ENCODE measurements around the gene KCNQ1. TPM values are rescaled to one million over a fixed set of nuclear protein-coding genes. Genes with fewer than 3 reads are reported as not detected.
A peak's percentile ranks its signal among the peaks of the same experiment; 100 is the strongest.

Gene KCNQ1
- total and polyA plus RNA-seq, 4 donors = 15.4 to 41.7 (median 26.2) TPM

DNA sequence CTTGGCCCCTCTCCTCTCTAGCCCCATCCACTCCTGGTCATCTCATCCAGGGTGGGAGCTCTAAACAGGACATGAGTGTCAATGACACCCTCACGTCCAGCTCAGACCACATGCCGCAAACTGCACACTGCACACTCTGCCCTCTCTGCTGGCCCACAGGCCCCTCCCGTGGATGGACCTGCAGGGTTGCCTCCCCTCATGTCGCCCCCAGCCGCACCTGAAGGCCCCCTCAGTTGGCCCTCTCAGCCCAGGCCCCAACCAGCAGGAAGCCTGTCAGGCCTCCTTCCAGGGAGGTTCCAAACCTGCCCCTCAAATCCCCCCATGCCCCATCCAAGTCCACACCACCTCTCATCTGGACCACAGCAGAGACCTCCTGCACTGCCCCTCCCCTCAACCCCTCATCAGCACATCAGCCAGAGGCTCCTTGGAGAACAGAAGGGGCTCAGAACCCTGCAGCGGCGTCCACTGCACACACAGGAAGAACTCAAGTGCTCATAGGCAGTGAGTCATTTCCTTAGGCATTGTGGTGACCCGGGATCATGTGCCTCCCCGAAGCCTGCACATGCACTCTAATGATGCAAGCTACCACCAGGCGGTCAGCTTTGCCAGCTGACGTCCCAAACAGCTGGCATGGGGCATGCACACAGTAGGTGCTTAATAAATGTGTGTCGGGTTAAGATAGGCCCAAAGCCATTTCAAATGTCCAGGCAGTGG is 453.7 kb downstream of the KCNQ1 start:
- no peak overlapping the region for H3K4me3 ChIP-seq
- peak overlapping the region in 1 of 2 donors; percentile 91 for H3K27ac ChIP-seq (ENCODE audit: low read depth in 1 of 2, low read length in 1 of 2)
- no peak overlapping the region for H3K9ac ChIP-seq (ENCODE audit: insufficient read depth in 1 of 2, low read length in 2 of 2)
- DNase-seq (peak in 2 of 3 donors; percentile 37 to 57), ATAC-seq (ENCODE audit: insufficient read depth, low FRiP score) (peak; percentile 56)
- H3K36me3 ChIP-seq (ENCODE audit: control insufficient read depth in 4 of 4, insufficient read depth in 4 of 4, low read length in 4 of 4) = no peaks in the 10 kb centered on the region
- H3K9me3 ChIP-seq (ENCODE audit: control insufficient read depth in 4 of 4, insufficient read depth in 3 of 4, low read length in 3 of 4) = no peaks in the 10 kb centered on the region
- TF ChIP-seq CTCF (IDR thresholded peaks at IDR 0.05; ENCODE audit: control extremely low read depth, extremely low read depth) = no peak
- 33 to 43% methylated on average over 12 of the region's 12 CpGs for WGBS, 2 donors
- peaks cover 0 to under 1% (median 0%) of the 10 kb centered on the region in 3 donors for H3K27me3 ChIP-seq (ENCODE audit: control insufficient read depth in 3 of 3, insufficient read depth in 3 of 3, low read length in 2 of 3)
- peaks cover 0 to 23% (median 8%) of the 10 kb centered on the region in 5 donors for H3K4me1 ChIP-seq (ENCODE audit: control insufficient read depth in 5 of 5, insufficient read depth in 5 of 5, low read length in 5 of 5)

Small RNA genes lying within 50 kb of the gene (small RNA-seq; reads per million reads assigned to genes)
- gene AC013791.1 (ENCODE audit: low replicate concordance) (not detected), gene COX6CP18 (ENCODE audit: low replicate concordance) (not detected), gene RF01947 (ENCODE audit: low replicate concordance) (not detected), gene RF01948 (ENCODE audit: low replicate concordance) (not detected), gene RF01950 (ENCODE audit: low replicate concordance) (not detected)

Other genes with a start within 250 kb of the KCNQ1 start
- 1 to 10 TPM in 1 of 2 donors, not detected in 1; 2.4 TPM for gene ASCL2, start 174.4 kb upstream of the KCNQ1 start, total RNA-seq
- gene ASCL2, start 174.4 kb upstream of the KCNQ1 start, polyA plus RNA-seq = 1 to 10 TPM in 1 of 2 donors, under 1 TPM in 1; 0.94 to 2.2 TPM
- 1 to 10 TPM; 3.4 to 5.2 TPM for gene C11orf21, start 143.1 kb upstream of the KCNQ1 start, total RNA-seq
- gene C11orf21, start 143.1 kb upstream of the KCNQ1 start, polyA plus RNA-seq = 1 to 10 TPM; 4.3 to 6.0 TPM
- 1 to 10 TPM; 7.4 to 7.6 TPM for gene TSPAN32, start 143.0 kb upstream of the KCNQ1 start, total RNA-seq
- gene TSPAN32, start 143.0 kb upstream of the KCNQ1 start, polyA plus RNA-seq = 1 to 10 TPM; 6.1 to 6.8 TPM
- gene CD81, start 67.7 kb upstream of the KCNQ1 start, total RNA-seq = 100 to 1,000 TPM; 605 to 708 TPM
- gene CD81, start 67.7 kb upstream of the KCNQ1 start, polyA plus RNA-seq = 100 to 1,000 TPM; 412 to 679 TPM
- gene TSSC4, start 44.3 kb upstream of the KCNQ1 start, total RNA-seq = 10 to 100 TPM; 25.1 to 56.5 TPM
- 10 to 100 TPM; 48.8 to 50.7 TPM for gene TSSC4, start 44.3 kb upstream of the KCNQ1 start, polyA plus RNA-seq
- gene TRPM5, start 494 bp upstream of the KCNQ1 start, total RNA-seq = under 1 TPM; 0.18 to 0.20 TPM
- under 1 TPM; 0.02 to 0.04 TPM for gene TRPM5, start 494 bp upstream of the KCNQ1 start, polyA plus RNA-seq